RWPE2 (cell line): Measurements from ENCODE around the gene RSRC1.
"Not testable (repeated sequence)": the region's sequence is repeated elsewhere in the genome, so short reads cannot be mapped to it uniquely, and the experiment has no call there.

Experiments
- ATAC-seq: fragments of 200-7000 bp; cut with Tn5 transposase; 3 replicates; pipeline ENCODE4 v1.9.1; 2021; ENCODE audit warnings: low read depth
- DNase-seq: peaks from one replicate; pipeline ENCODE4 v3.0.0-alpha.2; 2020; ENCODE audit warnings: low spot score
- H3K27ac ChIP-seq: fragments of 450-650 bp; 2 replicates; pipeline ENCODE4 v1.5.1; 2017; ENCODE audit warnings: mild to moderate bottlenecking; ENCODE audit not compliant: poor library complexity, severe bottlenecking
- H3K27me3 ChIP-seq: fragments of 250-450 bp; sonication (Bioruptor Pico); 2 replicates; pipeline ENCODE4 v1.5.1; 2021; ENCODE audit warnings: mild to moderate bottlenecking, moderate library complexity; ENCODE audit not compliant: insufficient read depth, poor library complexity, severe bottlenecking
- H3K36me3 ChIP-seq: fragments of 250-450 bp; sonication (Bioruptor Pico); 2 replicates; pipeline ENCODE4 v1.5.1; 2020; ENCODE audit warnings: low read depth, mild to moderate bottlenecking, moderate library complexity
- H3K4me1 ChIP-seq: fragments of 250-450 bp; sonication (Bioruptor Pico); 2 replicates; pipeline ENCODE4 v1.5.1; 2021; ENCODE audit warnings: mild to moderate bottlenecking, moderate library complexity; ENCODE audit not compliant: insufficient read depth, poor library complexity, severe bottlenecking
- H3K4me3 ChIP-seq: fragments of 250-450 bp; sonication (Bioruptor Pico); 2 replicates; pipeline ENCODE4 v1.5.1; 2021; ENCODE audit warnings: mild to moderate bottlenecking, moderate library complexity; ENCODE audit not compliant: severe bottlenecking
- H3K9me3 ChIP-seq: fragments of 250-450 bp; sonication (Bioruptor Pico); 2 replicates; pipeline ENCODE4 v1.5.1; 2021; ENCODE audit warnings: mild to moderate bottlenecking, moderate library complexity; ENCODE audit not compliant: severe bottlenecking
- TF ChIP-seq, protein P1 (sequence below): fragments of 450-650 bp; IDR thresholded peaks from one replicate; pipeline ENCODE4 v1.5.1; 2017; ENCODE audit warnings: mild to moderate bottlenecking, moderate library complexity; ENCODE audit not compliant: poor library complexity, severe bottlenecking

Gene RSRC1

DNA sequence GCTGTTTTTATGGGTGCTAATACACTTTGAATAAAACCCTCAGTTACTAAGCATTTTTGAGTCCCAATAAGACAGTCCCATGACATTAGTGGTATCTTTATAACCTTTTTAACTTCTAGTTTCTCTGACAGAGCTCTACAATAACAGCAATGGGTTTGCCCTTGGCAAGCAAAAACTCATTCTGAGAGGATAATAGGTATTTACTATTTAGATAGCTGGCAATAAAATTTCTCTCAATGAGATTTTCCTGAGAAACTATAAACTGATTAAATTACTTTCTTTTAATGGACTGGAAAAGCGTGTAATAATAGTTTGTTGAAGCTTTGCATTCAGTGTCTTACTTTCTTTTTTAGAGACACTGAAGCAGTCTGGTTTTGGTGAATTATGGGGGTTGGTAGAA lies 293.1 kb downstream of the RSRC1 start:
- H3K27me3 ChIP-seq, result no peaks in the 10 kb centered on the region
- H3K27ac ChIP-seq, result no peak overlapping the region
- DNase-seq, result no peak
- no peaks in the 10 kb centered on the region for H3K9me3 ChIP-seq
- H3K36me3 ChIP-seq, result no peaks in the 10 kb centered on the region
- H3K4me3 ChIP-seq, result no peak overlapping the region
- no peak for ATAC-seq
- H3K4me1 ChIP-seq, result no peaks in the 10 kb centered on the region
- TF ChIP-seq, protein P1, sequence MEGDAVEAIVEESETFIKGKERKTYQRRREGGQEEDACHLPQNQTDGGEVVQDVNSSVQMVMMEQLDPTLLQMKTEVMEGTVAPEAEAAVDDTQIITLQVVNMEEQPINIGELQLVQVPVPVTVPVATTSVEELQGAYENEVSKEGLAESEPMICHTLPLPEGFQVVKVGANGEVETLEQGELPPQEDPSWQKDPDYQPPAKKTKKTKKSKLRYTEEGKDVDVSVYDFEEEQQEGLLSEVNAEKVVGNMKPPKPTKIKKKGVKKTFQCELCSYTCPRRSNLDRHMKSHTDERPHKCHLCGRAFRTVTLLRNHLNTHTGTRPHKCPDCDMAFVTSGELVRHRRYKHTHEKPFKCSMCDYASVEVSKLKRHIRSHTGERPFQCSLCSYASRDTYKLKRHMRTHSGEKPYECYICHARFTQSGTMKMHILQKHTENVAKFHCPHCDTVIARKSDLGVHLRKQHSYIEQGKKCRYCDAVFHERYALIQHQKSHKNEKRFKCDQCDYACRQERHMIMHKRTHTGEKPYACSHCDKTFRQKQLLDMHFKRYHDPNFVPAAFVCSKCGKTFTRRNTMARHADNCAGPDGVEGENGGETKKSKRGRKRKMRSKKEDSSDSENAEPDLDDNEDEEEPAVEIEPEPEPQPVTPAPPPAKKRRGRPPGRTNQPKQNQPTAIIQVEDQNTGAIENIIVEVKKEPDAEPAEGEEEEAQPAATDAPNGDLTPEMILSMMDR, result no peak

DNA sequence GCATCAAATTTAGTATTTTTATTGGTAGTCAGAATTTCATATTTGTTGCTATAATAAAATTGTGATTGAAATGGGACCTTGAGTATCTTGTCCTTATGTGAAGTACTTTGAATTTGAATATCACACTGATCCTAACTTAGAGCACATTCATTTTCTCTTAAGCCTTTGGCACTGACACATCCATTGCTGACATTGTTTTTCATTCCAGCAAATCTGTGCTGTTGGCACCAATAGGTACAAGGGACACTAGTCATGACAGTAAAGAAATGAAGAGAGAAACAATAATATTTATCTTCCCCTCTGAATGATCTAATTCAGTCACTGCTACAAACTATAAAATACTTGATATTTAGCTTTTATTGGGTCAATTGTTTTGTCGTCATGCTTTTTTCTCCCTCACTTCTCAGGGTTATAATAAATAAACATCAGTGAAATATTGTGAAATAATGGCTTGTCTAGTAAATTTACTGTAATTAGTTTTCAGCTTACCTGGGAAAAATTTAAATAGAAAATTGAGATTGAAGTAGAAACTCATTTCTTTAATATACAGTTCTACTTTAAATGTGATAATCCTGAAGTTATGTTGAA lies 294.3 kb downstream of the RSRC1 start:
- H3K27me3 ChIP-seq, result no peaks in the 10 kb centered on the region
- H3K27ac ChIP-seq, result no peak overlapping the region
- H3K4me1 ChIP-seq, result no peaks in the 10 kb centered on the region
- H3K9me3 ChIP-seq, result no peaks in the 10 kb centered on the region
- no peaks in the 10 kb centered on the region for H3K36me3 ChIP-seq
- TF ChIP-seq, protein P1, result no peak
- ATAC-seq, result no peak
- no peak overlapping the region for H3K4me3 ChIP-seq
- no peak for DNase-seq

DNA sequence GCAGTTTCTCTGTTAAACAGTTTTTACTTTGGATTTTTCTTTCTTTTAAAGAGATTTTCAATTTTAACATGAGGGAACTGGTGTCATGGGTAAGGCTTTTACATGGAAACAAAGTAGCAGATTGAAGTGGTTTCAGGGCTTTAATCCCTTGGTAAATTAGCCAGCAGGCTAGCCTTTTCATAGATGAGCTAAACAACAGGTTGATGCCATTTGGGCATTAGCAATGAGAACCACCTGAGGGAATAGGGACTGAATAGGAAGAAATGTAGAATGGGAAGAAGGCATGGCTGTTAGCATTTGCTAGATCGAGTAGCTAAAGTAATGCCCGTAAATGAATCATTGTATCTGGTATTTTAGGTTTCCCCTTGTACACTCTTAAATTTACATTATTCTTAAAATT lies 295.6 kb downstream of the RSRC1 start:
- Histone ChIP-seq H3K36me3 (no peaks in the 10 kb centered on the region), H3K9me3 (no peaks in the 10 kb centered on the region), H3K4me1 (no peaks in the 10 kb centered on the region), H3K4me3 (no peak overlapping the region), H3K27ac (no peak overlapping the region), H3K27me3 (no peaks in the 10 kb centered on the region)
- DNase-seq (no peak), ATAC-seq (no peak)
- TF ChIP-seq, protein P1, result no peak

DNA sequence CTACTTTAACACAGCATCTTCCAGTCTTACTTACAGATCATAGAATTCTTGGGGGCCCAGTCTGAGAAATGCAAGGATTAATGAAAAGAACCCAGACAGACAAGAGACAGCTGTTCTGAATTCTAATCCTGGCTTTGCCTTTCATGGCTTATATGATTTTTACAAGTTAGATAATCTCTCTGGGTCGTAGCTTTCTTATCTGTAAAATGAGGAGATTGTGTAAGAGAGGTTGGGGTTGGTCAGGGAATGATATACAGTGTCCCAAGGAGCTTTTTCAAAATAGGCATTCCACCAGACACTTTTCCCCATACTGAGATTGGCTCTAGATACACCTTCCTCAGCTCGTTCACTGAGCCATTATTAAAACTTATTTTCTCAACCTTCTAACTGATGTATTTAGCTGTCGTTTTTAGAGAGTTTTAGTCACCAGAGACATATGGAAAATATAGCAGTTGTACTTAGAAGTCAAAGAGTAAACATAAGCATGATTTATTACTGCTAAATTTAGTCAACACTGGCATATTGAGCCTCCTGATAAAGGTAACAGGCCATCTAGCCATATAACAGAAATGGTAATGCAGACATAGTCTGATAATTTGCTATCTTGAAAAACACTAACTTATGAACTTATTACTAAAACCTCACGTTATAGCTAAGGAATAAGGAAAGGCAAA lies 298.1 kb downstream of the RSRC1 start:
- H3K27ac ChIP-seq, result no peak overlapping the region
- ATAC-seq, result no peak

DNA sequence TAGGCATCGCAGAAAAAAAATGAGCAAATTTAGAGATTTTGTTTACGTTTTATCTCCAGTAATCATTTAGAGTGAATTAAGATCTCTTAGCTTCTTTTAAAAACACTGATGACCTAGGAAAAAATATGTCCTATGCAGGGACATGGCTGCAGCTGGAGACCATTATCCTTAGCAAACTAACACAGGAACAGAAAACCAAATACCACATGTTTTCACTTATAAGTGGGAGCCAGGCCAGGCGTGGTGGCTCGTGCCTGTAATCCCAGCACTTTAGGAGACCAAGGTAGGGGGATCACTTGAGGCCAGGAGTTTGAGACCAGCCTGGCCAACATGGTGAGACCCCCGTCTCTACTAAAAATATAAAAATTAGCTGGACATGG lies 298.6 kb downstream of the RSRC1 start:
- ATAC-seq, H3K27ac ChIP-seq, H3K4me1 ChIP-seq, DNase-seq, H3K9me3 ChIP-seq, H3K4me3 ChIP-seq, H3K27me3 ChIP-seq, H3K36me3 ChIP-seq: not testable (repeated sequence)

More for the DNA sequence above, 298.1 kb downstream of the RSRC1 start:
- TF ChIP-seq, protein P1, result no peak
- Histone ChIP-seq H3K36me3 (no peaks in the 10 kb centered on the region), H3K9me3 (no peaks in the 10 kb centered on the region), H3K4me1 (no peaks in the 10 kb centered on the region), H3K27me3 (no peaks in the 10 kb centered on the region), H3K4me3 (no peak overlapping the region)
- no peak for DNase-seq
